HG02571 (cell line): ENCODE measurements around the gene ZNF25.
"Not testable (repeated sequence)": the region's sequence is repeated elsewhere in the genome, so short reads cannot be mapped to it uniquely, and the experiment has no call there.

Experiments
- ATAC-seq: cut with Tn5 transposase; IDR thresholded peaks from one replicate; pipeline ENCODE4 v1.9.1; 2021; ENCODE audit warnings: mild to moderate bottlenecking, moderate library complexity; ENCODE audit not compliant: unreplicated experiment

ZNF25 gene

GRCh38 chr10:37976091-37976879 lies at the start of gene ZNF25:
ZNF25 (minus strand) TSS chr10:37976647; CDS start chr10:37971722, 4,925 bp downstream.
- peak; percentile 96 for ATAC-seq

- peak; percentile 86 for ATAC-seq
Observed at GRCh38 chr10:38025283-38025682, 48.8 kb upstream of the ZNF25 start.

GRCh38 chr10:38019124-38019523 lies 42.7 kb upstream of the ZNF25 start:
- not testable (repeated sequence) for ATAC-seq

GRCh38 chr10:38016354-38016753 lies 39.9 kb upstream of the ZNF25 start:
- no peak for ATAC-seq

- ATAC-seq: peak; percentile 88
Observed at GRCh38 chr10:38010119-38010903, 33.9 kb upstream of the ZNF25 start, which contains the start of gene ZNF33A. ZNF33A (plus strand) TSS chr10:38010675; CDS start chr10:38012342, 1,667 bp downstream.

GRCh38 chr10:38007991-38008390 lies 31.5 kb upstream of the ZNF25 start:
- ATAC-seq: no peak

- ATAC-seq: no peak
Observed at GRCh38 chr10:38007551-38007950, 31.1 kb upstream of the ZNF25 start.

GRCh38 chr10:38003588-38003987 lies 27.1 kb upstream of the ZNF25 start:
- ATAC-seq: no peak

- no peak for ATAC-seq
Observed at GRCh38 chr10:38003026-38003425, 26.6 kb upstream of the ZNF25 start.

- not testable (repeated sequence) for ATAC-seq
Observed at GRCh38 chr10:38000474-38000873, 24.0 kb upstream of the ZNF25 start.

GRCh38 chr10:37998920-37999319 lies 22.5 kb upstream of the ZNF25 start:
- not testable (repeated sequence) for ATAC-seq

- no peak for ATAC-seq
Observed at GRCh38 chr10:37992083-37992482, 15.6 kb upstream of the ZNF25 start.

GRCh38 chr10:37991655-37992054 lies 15.2 kb upstream of the ZNF25 start:
- no peak for ATAC-seq

GRCh38 chr10:37976880-37977203 lies 395 bp upstream of the ZNF25 start:
- no peak for ATAC-seq

GRCh38 chr10:37975401-37975991 lies 951 bp downstream of the ZNF25 start:
- no peak for ATAC-seq

- ATAC-seq: no peak
Observed at GRCh38 chr10:37972396-37972795, 4.1 kb downstream of the ZNF25 start.

- no peak for ATAC-seq
Observed at GRCh38 chr10:37965006-37965405, 11.4 kb downstream of the ZNF25 start.

GRCh38 chr10:37960591-37961137 lies 15.8 kb downstream of the ZNF25 start:
- no peak for ATAC-seq

GRCh38 chr10:37957841-37958240 lies 18.6 kb downstream of the ZNF25 start:
- no peak for ATAC-seq

GRCh38 chr10:37952926-37953325 lies 23.5 kb downstream of the ZNF25 start:
- ATAC-seq: no peak

GRCh38 chr10:37952043-37952755 lies 24.2 kb downstream of the ZNF25 start:
- ATAC-seq: no peak
